T-helper 1 cell treated with Interleukin-12 subunit alpha and Interleukin-12 subunit beta and Interleukin-4 antibody, amounts not matched to agents 30 μg/mL and 1 μg/mL, for 36 hours (primary cell): ENCODE measurements around the gene NFKBIB.
A peak's percentile ranks its signal among the peaks of the same experiment; 100 is the strongest.
"Not testable (repeated sequence)": the region's sequence is repeated elsewhere in the genome, so short reads cannot be mapped to it uniquely, and the experiment has no call there.

Experiments
- H3K27ac Mint-ChIP-seq: one replicate; pipeline ENCODE4 v1.8.0; 2021; ENCODE audit warnings: mild to moderate bottlenecking, mixed read lengths
- H3K27me3 Mint-ChIP-seq: one replicate; pipeline ENCODE4 v1.8.0; 2021; ENCODE audit warnings: low read depth, mixed read lengths
- H3K36me3 Mint-ChIP-seq: one replicate; pipeline ENCODE4 v1.8.0; 2021; ENCODE audit warnings: low read depth, mixed read lengths
- H3K4me1 Mint-ChIP-seq: one replicate; pipeline ENCODE4 v1.8.0; 2021; ENCODE audit warnings: low read depth, mixed read lengths
- H3K4me3 Mint-ChIP-seq: one replicate; pipeline ENCODE4 v1.8.0; 2021; ENCODE audit warnings: mild to moderate bottlenecking, moderate library complexity, mixed read lengths
- H3K9me3 Mint-ChIP-seq: one replicate; pipeline ENCODE4 v1.8.0; 2021; ENCODE audit warnings: mixed read lengths

Gene NFKBIB

DNA sequence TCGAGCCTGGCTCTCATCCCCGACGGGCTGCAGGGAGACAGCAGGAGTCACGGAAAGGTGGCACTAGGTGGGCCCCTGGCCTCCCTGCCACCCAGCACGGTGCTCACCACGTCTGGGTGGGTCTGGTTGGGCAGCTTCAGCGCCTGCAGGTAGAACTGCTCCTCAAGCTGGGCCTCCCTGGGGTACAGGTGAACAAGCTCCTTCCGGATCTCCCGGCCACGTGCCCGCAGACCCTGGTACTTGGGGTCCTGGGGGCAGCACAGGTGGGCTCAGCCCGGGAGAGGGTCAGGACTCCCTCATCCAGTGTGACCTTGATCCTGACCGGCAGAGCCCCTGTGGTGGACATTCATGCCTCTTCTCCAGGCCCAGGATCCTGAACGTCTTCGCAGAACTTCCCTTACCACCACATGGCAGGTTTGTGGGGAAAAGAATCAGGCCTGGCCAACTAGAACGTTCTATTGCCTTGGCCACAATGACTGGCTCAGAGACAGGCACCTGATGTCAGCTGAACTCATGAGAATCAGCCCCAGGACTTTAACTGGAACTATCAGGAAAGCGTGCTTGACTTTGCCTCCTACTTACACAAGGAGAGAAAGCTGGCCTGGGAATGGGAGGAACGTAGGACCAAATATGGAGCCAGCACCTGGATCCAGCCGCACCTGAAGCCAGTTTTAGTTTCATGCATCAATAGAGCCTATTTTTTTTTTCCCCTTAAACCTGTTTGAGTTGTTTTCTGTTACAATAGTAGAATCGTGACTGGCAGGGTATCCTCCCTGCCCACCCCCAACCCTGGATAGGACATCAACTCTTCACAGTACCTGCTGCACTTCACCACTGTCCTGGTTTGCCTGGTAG, 21.9 kb downstream of the NFKBIB start:
- no peaks in the 10 kb centered on the region for H3K9me3 Mint-ChIP-seq
- no peaks in the 10 kb centered on the region for H3K27me3 Mint-ChIP-seq
- no peaks in the 10 kb centered on the region for H3K36me3 Mint-ChIP-seq
- H3K4me1 Mint-ChIP-seq, result peaks cover under 1% of the 10 kb centered on the region
- no peak overlapping the region for H3K4me3 Mint-ChIP-seq
- no peak overlapping the region for H3K27ac Mint-ChIP-seq

DNA sequence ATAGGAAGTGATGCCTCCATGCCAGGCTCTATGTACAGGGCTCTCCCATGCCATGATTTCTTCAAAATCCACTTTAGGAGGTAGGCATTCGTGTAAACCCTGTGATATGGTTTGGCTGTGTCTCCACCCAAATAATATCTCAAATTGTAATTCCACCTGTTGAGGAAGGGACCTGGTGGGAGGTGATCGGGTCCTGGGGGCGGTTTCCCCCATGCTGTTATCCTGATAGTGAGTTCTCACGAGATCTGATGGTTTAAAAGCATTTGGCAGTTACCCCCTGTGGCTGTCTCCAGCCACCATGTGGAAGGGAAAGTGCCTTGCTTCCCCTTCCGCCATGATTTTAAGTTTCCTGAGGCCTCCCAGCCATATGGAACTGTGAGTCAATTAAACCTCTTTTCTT, 22.7 kb downstream of the NFKBIB start:
- no peaks in the 10 kb centered on the region for H3K9me3 Mint-ChIP-seq
- no peak overlapping the region for H3K27ac Mint-ChIP-seq
- no peaks in the 10 kb centered on the region for H3K36me3 Mint-ChIP-seq
- no peak overlapping the region for H3K4me3 Mint-ChIP-seq
- H3K4me1 Mint-ChIP-seq, result peaks cover 1% of the 10 kb centered on the region
- no peaks in the 10 kb centered on the region for H3K27me3 Mint-ChIP-seq

DNA sequence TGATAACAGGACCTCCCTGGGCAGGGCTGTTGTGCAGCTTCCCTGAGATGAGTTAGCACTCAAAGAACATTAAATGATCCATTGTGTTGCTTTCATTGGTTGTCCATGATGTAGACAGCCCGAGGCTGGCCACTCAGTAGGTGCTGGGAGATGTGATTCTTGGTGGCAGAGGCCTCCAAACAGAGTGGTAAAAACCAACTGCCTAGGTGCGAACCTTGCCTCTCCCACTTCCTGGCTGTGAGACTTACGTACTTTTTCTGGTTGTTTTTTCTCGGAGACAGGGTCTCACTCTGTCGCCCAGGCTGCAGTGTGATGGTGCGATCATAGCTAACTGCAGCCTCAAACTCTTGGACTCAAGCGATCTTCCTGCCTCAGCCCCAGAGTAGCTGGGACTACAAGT, 24.6 kb downstream of the NFKBIB start:
- Mint-ChIP-seq H3K9me3 (no peaks in the 10 kb centered on the region), H3K36me3 (peaks cover 2% of the 10 kb centered on the region), H3K4me1 (peaks cover 9% of the 10 kb centered on the region), H3K4me3 (no peak overlapping the region), H3K27ac (no peak overlapping the region), H3K27me3 (no peaks in the 10 kb centered on the region)

DNA sequence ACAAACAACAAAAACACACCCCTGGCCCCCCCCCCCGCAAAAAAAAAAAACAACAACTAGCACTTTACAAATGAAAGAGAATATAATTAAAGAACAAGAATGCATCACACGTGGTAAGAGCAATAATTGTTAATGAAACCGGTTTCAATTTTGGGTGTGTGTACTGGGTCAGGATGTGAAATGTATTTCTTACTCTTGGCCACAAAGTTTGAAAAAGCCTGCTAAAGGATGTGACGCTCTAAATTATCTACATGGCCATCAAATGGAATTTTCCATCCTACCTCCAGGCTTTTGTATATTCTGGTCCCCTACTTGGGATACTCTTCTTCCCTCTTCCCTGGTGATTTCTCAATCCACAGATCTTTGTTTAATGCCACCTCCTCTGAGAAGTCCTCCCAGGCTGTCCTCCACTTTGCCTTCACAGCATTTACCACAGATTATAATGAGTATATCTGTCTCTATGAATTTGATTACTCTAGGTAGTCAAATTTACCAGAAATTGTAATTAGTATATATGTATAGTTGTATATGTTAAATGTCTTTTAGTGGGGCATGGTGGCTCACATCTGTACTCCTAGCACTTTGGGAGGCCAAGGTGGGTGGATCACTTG, 28.7 kb downstream of the NFKBIB start:
- Mint-ChIP-seq H3K27me3 (no peaks in the 10 kb centered on the region), H3K4me3 (peak overlapping the region; percentile 16), H3K4me1 (peaks cover 27% of the 10 kb centered on the region), H3K9me3 (no peaks in the 10 kb centered on the region), H3K27ac (peak overlapping the region; percentile 95), H3K36me3 (peaks cover 18% of the 10 kb centered on the region)

DNA sequence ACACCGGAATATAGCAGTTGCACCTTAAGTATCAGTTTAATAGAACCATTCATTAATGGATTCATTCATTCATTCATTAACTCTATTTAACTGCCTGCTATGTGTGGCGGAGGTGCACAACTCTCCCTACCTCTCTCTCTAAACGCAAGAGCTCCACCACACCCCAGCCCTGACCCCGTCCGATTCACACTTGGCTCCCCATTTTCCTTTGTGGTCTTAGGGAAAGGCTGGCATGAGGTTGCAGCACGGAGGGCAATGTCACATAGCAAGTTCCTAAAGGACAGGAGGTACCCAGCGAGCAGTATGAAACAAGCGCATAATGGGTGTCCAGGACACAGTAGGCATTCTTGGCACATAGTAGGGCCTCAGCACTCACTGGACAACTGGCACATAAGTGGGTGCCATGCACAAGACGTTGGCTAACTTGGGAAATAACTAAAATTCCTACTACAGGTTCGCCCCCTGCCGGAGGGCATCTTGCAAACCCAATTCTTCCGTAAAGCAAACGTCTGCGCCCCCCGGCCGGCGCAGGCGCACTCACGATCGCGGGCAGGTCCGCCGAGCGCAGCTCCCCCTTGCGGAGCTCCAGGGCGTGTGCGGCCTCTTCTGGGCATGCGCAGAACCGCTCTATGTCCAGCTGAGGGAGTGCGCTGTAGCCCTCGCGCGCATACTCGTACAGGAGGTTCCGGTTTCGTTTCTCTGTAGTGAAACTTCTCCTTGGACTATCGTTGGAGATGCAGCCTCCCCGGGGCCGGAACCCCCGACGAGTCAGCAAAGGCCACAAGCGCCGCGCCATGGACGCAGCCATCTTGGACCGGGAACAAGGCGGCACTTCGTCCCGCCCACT, 30.4 kb downstream of the NFKBIB start, which contains the start of gene SARS2:
TSS of gene SARS2 (minus strand) at position 835 of the 847 bp plus-strand sequence. CDS start at position 808, 27 bp downstream.
- H3K9me3 Mint-ChIP-seq, result peaks cover 6% of the 10 kb centered on the region
- no peaks in the 10 kb centered on the region for H3K27me3 Mint-ChIP-seq
- peak within 1 kb of the TSS; percentile 94 for H3K4me3 Mint-ChIP-seq
- H3K36me3 Mint-ChIP-seq, result peaks cover 32% of the 10 kb centered on the region
- peaks cover 31% of the 10 kb centered on the region for H3K4me1 Mint-ChIP-seq
- peak within 1 kb of the TSS; percentile 95 for H3K27ac Mint-ChIP-seq

GRCh38 chr19:38930776-38931520, 31.2 kb downstream of the NFKBIB start, which contains the start of gene MRPS12:
TSS of gene MRPS12 (plus strand) at chr19:38930944. CDS start at chr19:38931295, 351 bp downstream.
- H3K9me3 Mint-ChIP-seq, result peaks cover 13% of the 10 kb centered on the region
- H3K36me3 Mint-ChIP-seq, result peaks cover 39% of the 10 kb centered on the region
- H3K4me1 Mint-ChIP-seq, result peaks cover 31% of the 10 kb centered on the region
- peak within 1 kb of the TSS; percentile 94 for H3K4me3 Mint-ChIP-seq
- no peaks in the 10 kb centered on the region for H3K27me3 Mint-ChIP-seq
- H3K27ac Mint-ChIP-seq, result peak within 1 kb of the TSS; percentile 95

DNA sequence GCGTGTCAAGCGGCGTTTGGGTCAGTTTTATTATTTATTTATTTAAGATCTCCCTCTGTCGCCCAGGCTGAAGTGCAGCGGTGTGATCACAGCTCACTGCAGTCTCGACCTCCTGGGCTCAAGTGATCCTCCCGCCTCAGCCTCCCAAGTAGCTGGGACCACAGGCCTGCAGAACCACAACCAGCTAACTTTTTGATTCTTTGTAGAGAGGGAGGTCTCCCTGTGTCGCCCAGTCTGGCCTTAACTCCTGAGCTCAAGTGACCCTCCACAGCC, 31.7 kb downstream of the NFKBIB start:
- peak overlapping the region; percentile 95 for H3K27ac Mint-ChIP-seq
- H3K4me1 Mint-ChIP-seq, result peaks cover 31% of the 10 kb centered on the region
- H3K4me3 Mint-ChIP-seq, result peak overlapping the region; percentile 94
- peaks cover 13% of the 10 kb centered on the region for H3K9me3 Mint-ChIP-seq
- H3K36me3 Mint-ChIP-seq, result peaks cover 39% of the 10 kb centered on the region
- no peaks in the 10 kb centered on the region for H3K27me3 Mint-ChIP-seq

- Mint-ChIP-seq H3K27ac (no peak overlapping the region), H3K27me3 (no peaks in the 10 kb centered on the region), H3K4me3 (peak overlapping the region; percentile 28), H3K36me3 (peaks cover 39% of the 10 kb centered on the region), H3K4me1 (peaks cover 28% of the 10 kb centered on the region), H3K9me3 (peaks cover 13% of the 10 kb centered on the region)
Observed at GRCh38 chr19:38932425-38933179, 32.8 kb downstream of the NFKBIB start.

GRCh38 chr19:38933544-38933943, 33.8 kb downstream of the NFKBIB start:
- Mint-ChIP-seq H3K4me3 (no peak overlapping the region), H3K27me3 (peaks cover 5% of the 10 kb centered on the region), H3K27ac (no peak overlapping the region), H3K9me3 (peaks cover 13% of the 10 kb centered on the region), H3K36me3 (peaks cover 38% of the 10 kb centered on the region), H3K4me1 (peaks cover 23% of the 10 kb centered on the region)

DNA sequence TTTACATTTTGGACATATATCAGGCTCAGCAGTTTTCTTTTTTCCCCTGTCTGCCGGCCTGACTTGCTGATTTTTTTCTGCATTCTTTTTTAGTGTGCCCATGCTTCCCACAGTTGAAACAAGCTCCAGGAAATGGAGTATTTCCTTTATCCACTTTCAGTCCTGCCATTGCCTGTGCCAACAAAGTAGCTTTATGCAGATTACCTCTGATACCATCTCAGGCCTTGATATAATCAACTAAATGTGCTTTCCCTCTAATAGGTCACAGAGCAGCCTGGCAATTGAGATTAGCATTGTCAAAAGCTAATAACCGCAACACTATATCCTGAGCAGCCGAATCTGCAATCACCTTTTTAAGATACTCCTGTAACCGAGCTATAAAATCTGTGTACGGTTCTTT, 40.2 kb downstream of the NFKBIB start:
- peaks cover 9% of the 10 kb centered on the region for H3K36me3 Mint-ChIP-seq
- no peak overlapping the region for H3K27ac Mint-ChIP-seq
- peaks cover 8% of the 10 kb centered on the region for H3K4me1 Mint-ChIP-seq
- H3K9me3 Mint-ChIP-seq, result peaks cover 8% of the 10 kb centered on the region
- peaks cover 25% of the 10 kb centered on the region for H3K27me3 Mint-ChIP-seq
- no peak overlapping the region for H3K4me3 Mint-ChIP-seq

DNA sequence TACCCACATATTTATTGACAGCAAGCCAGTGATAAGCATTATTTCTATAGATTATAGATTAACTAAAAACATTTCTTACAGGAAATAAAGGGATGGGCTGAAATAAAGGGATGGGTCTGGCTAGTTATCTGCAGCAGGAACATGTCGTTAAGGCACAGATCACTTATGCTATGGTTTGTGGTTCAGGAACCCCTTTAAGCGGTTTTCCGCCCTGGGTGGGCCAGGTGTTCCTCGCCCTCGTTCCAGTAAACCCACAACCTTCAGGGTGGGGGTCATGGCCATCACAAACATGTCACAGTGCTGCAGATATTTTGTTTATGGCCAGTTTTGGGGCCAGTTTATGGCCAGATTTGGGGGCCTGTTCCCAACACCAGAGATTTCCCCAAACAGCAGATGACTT, 41.7 kb downstream of the NFKBIB start:
- H3K27ac Mint-ChIP-seq, result not testable (repeated sequence)

GRCh38 chr19:38941979-38942378, 42.2 kb downstream of the NFKBIB start:
- H3K4me3 Mint-ChIP-seq, result no peak overlapping the region
- H3K36me3 Mint-ChIP-seq, result no peaks in the 10 kb centered on the region
- H3K4me1 Mint-ChIP-seq, result peaks cover 8% of the 10 kb centered on the region
- peaks cover 25% of the 10 kb centered on the region for H3K27me3 Mint-ChIP-seq
- no peak overlapping the region for H3K27ac Mint-ChIP-seq
- no peaks in the 10 kb centered on the region for H3K9me3 Mint-ChIP-seq

More for the DNA sequence above, 41.7 kb downstream of the NFKBIB start:
- not testable (repeated sequence) for H3K9me3 Mint-ChIP-seq, H3K36me3 Mint-ChIP-seq, H3K4me1 Mint-ChIP-seq
- Mint-ChIP-seq H3K27me3 (peaks cover 25% of the 10 kb centered on the region), H3K4me3 (peak overlapping the region; percentile 33)

GRCh38 chr19:38942471-38943181, 42.9 kb downstream of the NFKBIB start:
- peaks cover 25% of the 10 kb centered on the region for H3K27me3 Mint-ChIP-seq
- H3K9me3 Mint-ChIP-seq, result no peaks in the 10 kb centered on the region
- H3K4me1 Mint-ChIP-seq, result peaks cover 8% of the 10 kb centered on the region
- no peak overlapping the region for H3K4me3 Mint-ChIP-seq
- no peaks in the 10 kb centered on the region for H3K36me3 Mint-ChIP-seq
- H3K27ac Mint-ChIP-seq, result peak overlapping the region; percentile 20
